ENCODE data around the gene C9orf78. TPM values are rescaled to one million over a fixed set of nuclear protein-coding genes. Genes with fewer than 3 reads are reported as not detected.

The C9orf78 gene
- total RNA-seq, 4 donors from 2014 or later: 32.7 to 71.9 (median 43.7) TPM

- Histone ChIP-seq H3K4me3 (no peak overlapping the region), H3K27me3 (no peaks in the 10 kb centered on the region), H3K9me3 (no peaks in the 10 kb centered on the region), H3K27ac (no peak overlapping the region), H3K36me3 (peaks cover 19% of the 10 kb centered on the region), H3K4me1 (peaks cover 15% of the 10 kb centered on the region)
- TF ChIP-seq POLR2AphosphoS5 (IDR thresholded peaks at IDR 0.05) (no peak), EP300 (IDR thresholded peaks at IDR 0.05) (no peak), POLR2A (IDR thresholded peaks at IDR 0.05) (no peak), CTCF (IDR thresholded peaks at IDR 0.05) (no peak)
- WGBS: 94% methylated on average over 29 of the region's 31 CpGs
- no peak for DNase-seq (ENCODE audit: low spot score in 2 of 2)
Observed at GRCh38 chr9:129879991-129880653, 45.0 kb upstream of the C9orf78 start.

DNA sequence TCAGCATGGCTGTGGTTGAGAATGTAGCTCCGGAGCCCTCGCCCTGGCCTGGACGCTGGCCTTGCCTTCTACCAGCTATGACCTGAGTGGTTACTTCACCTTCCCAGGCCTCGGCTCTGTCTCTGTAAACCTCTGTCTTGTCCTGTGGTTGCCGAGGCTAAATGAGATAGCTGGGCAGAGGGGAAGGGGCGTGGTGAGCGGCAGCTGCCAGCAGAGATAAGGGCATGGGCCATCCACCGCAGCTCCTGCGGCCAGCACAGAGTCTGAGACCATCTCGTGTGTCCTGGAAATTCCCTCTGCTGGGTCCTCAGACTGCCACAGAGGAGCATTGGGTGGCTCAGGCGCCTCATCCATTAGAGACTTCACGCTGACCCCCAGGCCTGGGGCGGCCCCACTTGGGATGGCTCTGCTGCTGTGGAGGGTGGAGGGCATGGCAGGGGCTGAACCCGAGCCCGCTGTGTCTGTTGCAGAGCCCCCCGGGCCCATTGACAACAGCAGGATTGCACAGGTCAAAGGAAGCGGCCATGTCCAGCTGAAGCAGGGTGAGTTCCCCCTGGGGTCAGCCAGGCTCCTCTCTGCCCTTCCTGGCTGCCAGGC lies 44.1 kb upstream of the C9orf78 start:
- Histone ChIP-seq H3K9me3 (no peaks in the 10 kb centered on the region), H3K36me3 (peaks cover 28% of the 10 kb centered on the region), H3K4me3 (no peak overlapping the region), H3K27me3 (no peaks in the 10 kb centered on the region), H3K4me1 (peaks cover 6% of the 10 kb centered on the region), H3K27ac (no peak overlapping the region)
- no peak for DNase-seq (ENCODE audit: low spot score in 2 of 2)
- no peak for TF ChIP-seq EP300 (IDR thresholded peaks at IDR 0.05)
- TF ChIP-seq POLR2AphosphoS5 (IDR thresholded peaks at IDR 0.05): no peak
- no peak for TF ChIP-seq POLR2A (IDR thresholded peaks at IDR 0.05)
- no peak for TF ChIP-seq CTCF (IDR thresholded peaks at IDR 0.05)
- 90% methylated on average over 2 of the region's 17 CpGs for WGBS

- 93% methylated on average over 11 of the region's 11 CpGs for WGBS
- Histone ChIP-seq H3K36me3 (peaks cover 37% of the 10 kb centered on the region), H3K9me3 (no peaks in the 10 kb centered on the region), H3K4me1 (no peaks in the 10 kb centered on the region), H3K27me3 (no peaks in the 10 kb centered on the region), H3K4me3 (no peak overlapping the region), H3K27ac (no peak overlapping the region)
- TF ChIP-seq POLR2AphosphoS5 (IDR thresholded peaks at IDR 0.05) (no peak), POLR2A (IDR thresholded peaks at IDR 0.05) (no peak), EP300 (IDR thresholded peaks at IDR 0.05) (no peak), CTCF (IDR thresholded peaks at IDR 0.05) (no peak)
- DNase-seq (ENCODE audit: low spot score in 2 of 2): no peak
Observed at GRCh38 chr9:129878291-129878690, 43.2 kb upstream of the C9orf78 start.

GRCh38 chr9:129876815-129877214 lies 41.7 kb upstream of the C9orf78 start:
- no peak for TF ChIP-seq POLR2AphosphoS5 (IDR thresholded peaks at IDR 0.05)
- H3K4me1 ChIP-seq: no peaks in the 10 kb centered on the region
- H3K9me3 ChIP-seq: no peaks in the 10 kb centered on the region
- H3K27ac ChIP-seq: no peak overlapping the region
- DNase-seq (ENCODE audit: low spot score in 2 of 2): no peak
- no peaks in the 10 kb centered on the region for H3K27me3 ChIP-seq
- 90% methylated on average over 7 of the region's 7 CpGs for WGBS
- H3K4me3 ChIP-seq: no peak overlapping the region
- H3K36me3 ChIP-seq: peaks cover 31% of the 10 kb centered on the region

DNA sequence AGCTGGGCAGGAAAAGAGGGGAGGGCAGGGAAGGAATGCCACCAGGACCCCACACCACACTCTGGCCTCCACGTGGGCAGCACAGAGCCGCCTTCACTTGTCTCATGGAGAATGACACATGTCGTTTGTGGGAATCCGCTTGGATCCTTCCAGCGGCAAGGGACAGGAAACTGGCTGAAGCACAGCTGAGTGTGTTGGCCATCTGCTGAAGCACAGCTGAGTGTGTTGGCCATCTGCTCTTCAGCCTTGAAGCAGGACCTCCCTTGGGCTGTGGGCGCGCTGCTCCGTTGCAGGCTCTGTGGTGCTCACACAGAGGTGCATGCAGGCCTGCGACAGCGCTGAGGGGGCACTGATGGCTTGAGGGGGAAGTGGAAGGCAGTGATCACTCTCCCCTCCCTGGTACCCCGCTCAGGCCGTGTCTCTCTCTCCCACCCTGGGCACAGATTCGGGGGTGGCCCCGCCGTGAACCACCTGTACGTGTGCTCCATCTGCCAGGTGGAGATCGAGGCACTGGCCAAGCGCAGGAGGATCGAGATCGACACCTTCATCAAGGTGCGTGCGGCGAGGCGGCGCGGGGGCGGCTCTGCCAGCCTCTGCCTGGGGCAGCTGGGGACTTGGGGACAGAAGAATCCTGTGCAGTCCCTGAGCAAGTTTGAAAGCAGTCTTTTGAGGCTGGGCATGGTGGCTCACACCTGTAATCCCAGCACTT lies 40.8 kb upstream of the C9orf78 start:
- TF ChIP-seq POLR2A (IDR thresholded peaks at IDR 0.05): no peak
- TF ChIP-seq CTCF (IDR thresholded peaks at IDR 0.05): no peak
- TF ChIP-seq EP300 (IDR thresholded peaks at IDR 0.05): no peak
- no peak for TF ChIP-seq POLR2AphosphoS5 (IDR thresholded peaks at IDR 0.05)
- Histone ChIP-seq H3K36me3 (peaks cover 31% of the 10 kb centered on the region), H3K9me3 (no peaks in the 10 kb centered on the region), H3K27ac (no peak overlapping the region), H3K27me3 (no peaks in the 10 kb centered on the region), H3K4me1 (no peaks in the 10 kb centered on the region), H3K4me3 (no peak overlapping the region)
- 97% methylated on average over 23 of the region's 27 CpGs for WGBS
- DNase-seq (ENCODE audit: low spot score in 2 of 2): no peak

Data from suprapubic skin (tissue), 4 donors.